ENCODE data around the gene ICAM3.
A peak's percentile ranks its signal among the peaks of the same experiment; 100 is the strongest.
"Not testable (repeated sequence)": the region's sequence is repeated elsewhere in the genome, so short reads cannot be mapped to it uniquely, and the experiment has no call there.

ICAM3 gene

GRCh38 chr19:10343495-10343894 is 4.1 kb upstream of the ICAM3 start:
- H3K4me2 ChIP-seq (ENCODE audit: low read length) = no peak overlapping the region
- H3K4me1 ChIP-seq (ENCODE audit: control insufficient read depth, insufficient read depth, low read length) = peaks cover 6% of the 10 kb centered on the region
- peaks cover 3% of the 10 kb centered on the region for H3K27me3 ChIP-seq (ENCODE audit: control insufficient read depth, insufficient read depth, low read length)
- no peaks in the 10 kb centered on the region for H3K9me3 ChIP-seq (replicated peaks; ENCODE audit: low read length)
- no peaks in the 10 kb centered on the region for H3K36me3 ChIP-seq (ENCODE audit: insufficient read depth, low read length)
- no peak overlapping the region for H3K4me3 ChIP-seq (ENCODE audit: low read length)
- no peak overlapping the region for H3K9ac ChIP-seq (ENCODE audit: low read depth, low read length)

- H3K4me3 ChIP-seq (ENCODE audit: low read length) = no peak overlapping the region
Measured at GRCh38 chr19:10339977-10340376, 553 bp upstream of the ICAM3 start.

GRCh38 chr19:10338940-10339339 is 484 bp downstream of the ICAM3 start:
- peaks cover 10% of the 10 kb centered on the region for H3K4me1 ChIP-seq (ENCODE audit: control insufficient read depth, insufficient read depth, low read length)
- H3K4me3 ChIP-seq (ENCODE audit: low read length) = no peak overlapping the region
- no peaks in the 10 kb centered on the region for H3K9me3 ChIP-seq (replicated peaks; ENCODE audit: low read length)
- no peak overlapping the region for H3K9ac ChIP-seq (ENCODE audit: low read depth, low read length)
- peaks cover 5% of the 10 kb centered on the region for H3K27me3 ChIP-seq (ENCODE audit: control insufficient read depth, insufficient read depth, low read length)
- H3K36me3 ChIP-seq (ENCODE audit: insufficient read depth, low read length) = no peaks in the 10 kb centered on the region
- H3K4me2 ChIP-seq (ENCODE audit: low read length) = no peak overlapping the region

More at GRCh38 chr19:10339977-10340376, 553 bp upstream of the ICAM3 start:
- Histone ChIP-seq H3K9ac (ENCODE audit: low read depth, low read length) (no peak overlapping the region), H3K4me1 (ENCODE audit: control insufficient read depth, insufficient read depth, low read length) (peaks cover 2% of the 10 kb centered on the region), H3K27me3 (ENCODE audit: control insufficient read depth, insufficient read depth, low read length) (peaks cover 5% of the 10 kb centered on the region), H3K9me3 (replicated peaks; ENCODE audit: low read length) (no peaks in the 10 kb centered on the region), H3K4me2 (ENCODE audit: low read length) (no peak overlapping the region), H3K36me3 (ENCODE audit: insufficient read depth, low read length) (no peaks in the 10 kb centered on the region)

GRCh38 chr19:10336725-10337124 is 2.7 kb downstream of the ICAM3 start:
- H3K9ac ChIP-seq (ENCODE audit: low read depth, low read length); H3K36me3 ChIP-seq (ENCODE audit: insufficient read depth, low read length); H3K27me3 ChIP-seq (ENCODE audit: control insufficient read depth, insufficient read depth, low read length); H3K4me3 ChIP-seq (ENCODE audit: low read length); H3K9me3 ChIP-seq (replicated peaks; ENCODE audit: low read length); H3K4me2 ChIP-seq (ENCODE audit: low read length): not testable (repeated sequence)
- peaks cover 18% of the 10 kb centered on the region for H3K4me1 ChIP-seq (ENCODE audit: control insufficient read depth, insufficient read depth, low read length)

- Histone ChIP-seq H3K27me3 (ENCODE audit: control insufficient read depth, insufficient read depth, low read length) (peaks cover 5% of the 10 kb centered on the region), H3K9me3 (replicated peaks; ENCODE audit: low read length) (no peaks in the 10 kb centered on the region), H3K4me2 (ENCODE audit: low read length) (peak overlapping the region; percentile 99), H3K4me3 (ENCODE audit: low read length) (no peak overlapping the region), H3K36me3 (ENCODE audit: insufficient read depth, low read length) (peaks cover under 1% of the 10 kb centered on the region), H3K9ac (ENCODE audit: low read depth, low read length) (no peak overlapping the region), H3K4me1 (ENCODE audit: control insufficient read depth, insufficient read depth, low read length) (peaks cover 18% of the 10 kb centered on the region)
Measured at GRCh38 chr19:10335352-10335985, 4.0 kb downstream of the ICAM3 start.

- H3K9ac ChIP-seq (ENCODE audit: low read depth, low read length) = peak overlapping the region; percentile 96
- peak overlapping the region; percentile 94 for H3K4me3 ChIP-seq (ENCODE audit: low read length)
- H3K4me1 ChIP-seq (ENCODE audit: control insufficient read depth, insufficient read depth, low read length) = peaks cover 18% of the 10 kb centered on the region
Measured at GRCh38 chr19:10334588-10335351, 4.7 kb downstream of the ICAM3 start.

GRCh38 chr19:10333758-10334587 is 5.5 kb downstream of the ICAM3 start:
- Histone ChIP-seq H3K4me2 (ENCODE audit: low read length) (peak overlapping the region; percentile 99), H3K9ac (ENCODE audit: low read depth, low read length) (peak overlapping the region; percentile 96), H3K4me3 (ENCODE audit: low read length) (peak overlapping the region; percentile 94), H3K4me1 (ENCODE audit: control insufficient read depth, insufficient read depth, low read length) (peaks cover 18% of the 10 kb centered on the region), H3K9me3 (replicated peaks; ENCODE audit: low read length) (no peaks in the 10 kb centered on the region), H3K27me3 (ENCODE audit: control insufficient read depth, insufficient read depth, low read length) (peaks cover 5% of the 10 kb centered on the region), H3K36me3 (ENCODE audit: insufficient read depth, low read length) (peaks cover 13% of the 10 kb centered on the region)

More at GRCh38 chr19:10334588-10335351, 4.7 kb downstream of the ICAM3 start:
- H3K36me3 ChIP-seq (ENCODE audit: insufficient read depth, low read length) = peaks cover 6% of the 10 kb centered on the region
- peaks cover 5% of the 10 kb centered on the region for H3K27me3 ChIP-seq (ENCODE audit: control insufficient read depth, insufficient read depth, low read length)
- no peaks in the 10 kb centered on the region for H3K9me3 ChIP-seq (replicated peaks; ENCODE audit: low read length)
- peak overlapping the region; percentile 99 for H3K4me2 ChIP-seq (ENCODE audit: low read length)

- H3K4me3 ChIP-seq (ENCODE audit: low read length) = peak within 1 kb of the TSS; percentile 94
- H3K9ac ChIP-seq (ENCODE audit: low read depth, low read length) = peak within 1 kb of the TSS; percentile 96
- peaks cover 18% of the 10 kb centered on the region for H3K4me1 ChIP-seq (ENCODE audit: control insufficient read depth, insufficient read depth, low read length)
- peaks cover 21% of the 10 kb centered on the region for H3K36me3 ChIP-seq (ENCODE audit: insufficient read depth, low read length)
- H3K27me3 ChIP-seq (ENCODE audit: control insufficient read depth, insufficient read depth, low read length) = no peaks in the 10 kb centered on the region
- no peaks in the 10 kb centered on the region for H3K9me3 ChIP-seq (replicated peaks; ENCODE audit: low read length)
- H3K4me2 ChIP-seq (ENCODE audit: low read length) = peak within 1 kb of the TSS; percentile 99
Measured at GRCh38 chr19:10332965-10333757, 6.3 kb downstream of the ICAM3 start, which contains the start of gene RAVER1. TSS of gene RAVER1 (minus strand) at chr19:10333529. CDS start at chr19:10333507, 22 bp downstream.

- peak overlapping the region; percentile 96 for H3K9ac ChIP-seq (ENCODE audit: low read depth, low read length)
- H3K36me3 ChIP-seq (ENCODE audit: insufficient read depth, low read length) = peaks cover 29% of the 10 kb centered on the region
Measured at GRCh38 chr19:10332158-10332964, 7.1 kb downstream of the ICAM3 start.

GRCh38 chr19:10329555-10329954 is 9.9 kb downstream of the ICAM3 start:
- H3K4me2 ChIP-seq (ENCODE audit: low read length) = no peak overlapping the region
- H3K4me1 ChIP-seq (ENCODE audit: control insufficient read depth, insufficient read depth, low read length) = peaks cover 14% of the 10 kb centered on the region
- no peak overlapping the region for H3K9ac ChIP-seq (ENCODE audit: low read depth, low read length)
- H3K27me3 ChIP-seq (ENCODE audit: control insufficient read depth, insufficient read depth, low read length) = no peaks in the 10 kb centered on the region
- no peaks in the 10 kb centered on the region for H3K9me3 ChIP-seq (replicated peaks; ENCODE audit: low read length)
- H3K36me3 ChIP-seq (ENCODE audit: insufficient read depth, low read length) = peaks cover 41% of the 10 kb centered on the region
- H3K4me3 ChIP-seq (ENCODE audit: low read length) = no peak overlapping the region

More at GRCh38 chr19:10332158-10332964, 7.1 kb downstream of the ICAM3 start:
- H3K27me3 ChIP-seq (ENCODE audit: control insufficient read depth, insufficient read depth, low read length) = no peaks in the 10 kb centered on the region
- no peaks in the 10 kb centered on the region for H3K9me3 ChIP-seq (replicated peaks; ENCODE audit: low read length)
- peak overlapping the region; percentile 94 for H3K4me3 ChIP-seq (ENCODE audit: low read length)
- H3K4me2 ChIP-seq (ENCODE audit: low read length) = peak overlapping the region; percentile 92
- H3K4me1 ChIP-seq (ENCODE audit: control insufficient read depth, insufficient read depth, low read length) = peaks cover 18% of the 10 kb centered on the region

Data from skeletal muscle satellite cell (primary cell).